ENCODE data around the gene IFNAR1. TPM values are rescaled to one million over a fixed set of nuclear protein-coding genes. Genes with fewer than 3 reads are reported as not detected.

Gene IFNAR1
- total RNA-seq, 1 donor from 2014 or later = 18.9 TPM

DNA sequence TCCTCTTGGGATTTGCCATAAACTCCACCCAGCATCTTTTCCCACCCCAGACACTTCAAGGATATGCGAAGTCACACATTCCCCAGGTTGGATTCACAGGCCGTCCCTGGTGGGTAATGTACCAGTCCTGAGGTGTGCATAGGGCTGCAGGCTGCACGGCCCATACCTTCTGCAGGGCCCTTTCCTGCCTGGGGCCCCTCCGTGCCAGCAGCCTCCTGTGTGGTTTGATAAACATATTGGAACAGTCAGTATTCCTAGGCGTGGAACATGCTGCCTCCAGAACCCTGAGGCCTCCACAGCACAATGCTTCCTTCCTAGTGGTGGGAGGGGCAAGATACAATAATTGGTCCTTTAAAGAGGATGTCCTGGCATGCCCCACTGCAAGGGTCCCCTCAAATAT lies 32.0 kb upstream of the IFNAR1 start:
- no peaks in the 10 kb centered on the region for H3K27me3 Mint-ChIP-seq (ENCODE audit: low read depth)
- H3K27ac Mint-ChIP-seq (ENCODE audit: unreplicated experiment) = no peak overlapping the region
- H3K4me1 Mint-ChIP-seq = peaks cover 7% of the 10 kb centered on the region
- TF ChIP-seq, protein P1, sequence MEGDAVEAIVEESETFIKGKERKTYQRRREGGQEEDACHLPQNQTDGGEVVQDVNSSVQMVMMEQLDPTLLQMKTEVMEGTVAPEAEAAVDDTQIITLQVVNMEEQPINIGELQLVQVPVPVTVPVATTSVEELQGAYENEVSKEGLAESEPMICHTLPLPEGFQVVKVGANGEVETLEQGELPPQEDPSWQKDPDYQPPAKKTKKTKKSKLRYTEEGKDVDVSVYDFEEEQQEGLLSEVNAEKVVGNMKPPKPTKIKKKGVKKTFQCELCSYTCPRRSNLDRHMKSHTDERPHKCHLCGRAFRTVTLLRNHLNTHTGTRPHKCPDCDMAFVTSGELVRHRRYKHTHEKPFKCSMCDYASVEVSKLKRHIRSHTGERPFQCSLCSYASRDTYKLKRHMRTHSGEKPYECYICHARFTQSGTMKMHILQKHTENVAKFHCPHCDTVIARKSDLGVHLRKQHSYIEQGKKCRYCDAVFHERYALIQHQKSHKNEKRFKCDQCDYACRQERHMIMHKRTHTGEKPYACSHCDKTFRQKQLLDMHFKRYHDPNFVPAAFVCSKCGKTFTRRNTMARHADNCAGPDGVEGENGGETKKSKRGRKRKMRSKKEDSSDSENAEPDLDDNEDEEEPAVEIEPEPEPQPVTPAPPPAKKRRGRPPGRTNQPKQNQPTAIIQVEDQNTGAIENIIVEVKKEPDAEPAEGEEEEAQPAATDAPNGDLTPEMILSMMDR (conservative IDR thresholded peaks at IDR 0.05) = no peak
- DNase-seq (ENCODE audit: low read depth, low spot score) = no peak
- no peak overlapping the region for H3K4me3 Mint-ChIP-seq
- peaks cover 6% of the 10 kb centered on the region for H3K36me3 Mint-ChIP-seq (ENCODE audit: low read depth)
- H3K9me3 Mint-ChIP-seq = no peaks in the 10 kb centered on the region

DNA sequence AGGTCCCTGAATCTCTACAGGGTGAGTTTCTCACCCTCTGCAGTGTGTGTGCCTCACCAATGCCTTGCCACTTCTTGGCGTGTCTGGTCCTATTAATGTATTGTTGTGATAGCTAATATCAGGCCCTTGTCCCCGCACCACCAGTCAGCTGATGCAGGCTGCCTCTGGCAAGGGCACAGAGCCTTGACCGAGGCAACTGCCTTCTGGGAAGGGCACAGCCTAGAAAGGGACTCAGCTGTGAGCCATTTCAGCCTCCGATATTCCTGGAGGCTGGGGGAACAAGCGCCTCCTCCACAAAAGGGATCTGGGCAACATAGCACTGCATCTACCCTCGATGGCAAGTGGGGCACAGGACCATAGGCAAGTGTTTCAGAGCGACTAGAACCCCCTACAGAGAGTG lies 31.6 kb upstream of the IFNAR1 start:
- DNase-seq (ENCODE audit: low read depth, low spot score) = no peak
- Mint-ChIP-seq H3K27me3 (ENCODE audit: low read depth) (no peaks in the 10 kb centered on the region), H3K4me1 (peaks cover 7% of the 10 kb centered on the region), H3K27ac (ENCODE audit: unreplicated experiment) (no peak overlapping the region), H3K36me3 (ENCODE audit: low read depth) (peaks cover 6% of the 10 kb centered on the region), H3K4me3 (no peak overlapping the region), H3K9me3 (no peaks in the 10 kb centered on the region)
- TF ChIP-seq, protein P1 (conservative IDR thresholded peaks at IDR 0.05) = no peak

DNA sequence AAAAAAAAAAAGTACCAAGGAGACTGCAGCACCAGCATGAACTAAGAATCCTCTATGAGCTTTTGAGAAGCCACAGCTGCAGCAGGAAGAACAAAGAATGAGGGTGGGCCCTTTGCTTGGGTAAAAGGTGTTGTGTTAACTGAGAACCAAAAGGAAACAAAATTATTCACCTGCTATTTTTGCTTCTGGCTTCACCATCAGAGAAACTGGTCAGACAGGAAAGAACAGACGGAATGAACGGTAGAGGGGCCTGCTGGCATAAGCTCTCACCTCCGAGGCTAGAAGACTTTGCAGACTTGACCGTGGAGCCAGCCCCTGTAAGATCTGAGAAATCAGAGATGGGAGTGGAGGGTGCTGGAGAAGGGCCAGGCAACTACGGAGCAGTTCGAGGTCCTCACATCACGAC lies 31.0 kb upstream of the IFNAR1 start:
- Mint-ChIP-seq H3K27ac (ENCODE audit: unreplicated experiment) (no peak overlapping the region), H3K27me3 (ENCODE audit: low read depth) (no peaks in the 10 kb centered on the region), H3K4me1 (peaks cover 2% of the 10 kb centered on the region), H3K9me3 (no peaks in the 10 kb centered on the region), H3K4me3 (no peak overlapping the region), H3K36me3 (ENCODE audit: low read depth) (peaks cover 6% of the 10 kb centered on the region)
- no peak for DNase-seq (ENCODE audit: low read depth, low spot score)
- TF ChIP-seq, protein P1 (conservative IDR thresholded peaks at IDR 0.05) = no peak

GRCh38 chr21:33296156-33296555 lies 28.6 kb upstream of the IFNAR1 start:
- no peak overlapping the region for H3K4me3 Mint-ChIP-seq
- TF ChIP-seq, protein P1 (conservative IDR thresholded peaks at IDR 0.05) = no peak
- peaks cover 6% of the 10 kb centered on the region for H3K4me1 Mint-ChIP-seq
- no peaks in the 10 kb centered on the region for H3K27me3 Mint-ChIP-seq (ENCODE audit: low read depth)
- H3K9me3 Mint-ChIP-seq = no peaks in the 10 kb centered on the region
- H3K27ac Mint-ChIP-seq (ENCODE audit: unreplicated experiment) = no peak overlapping the region
- DNase-seq (ENCODE audit: low read depth, low spot score) = no peak
- H3K36me3 Mint-ChIP-seq (ENCODE audit: low read depth) = peaks cover 6% of the 10 kb centered on the region

GRCh38 chr21:33299181-33299752 lies 25.5 kb upstream of the IFNAR1 start:
- H3K9me3 Mint-ChIP-seq = no peaks in the 10 kb centered on the region
- TF ChIP-seq, protein P1 (conservative IDR thresholded peaks at IDR 0.05) = peak; percentile 39
- H3K36me3 Mint-ChIP-seq (ENCODE audit: low read depth) = peaks cover 6% of the 10 kb centered on the region
- H3K27ac Mint-ChIP-seq (ENCODE audit: unreplicated experiment) = no peak overlapping the region
- no peak overlapping the region for H3K4me3 Mint-ChIP-seq
- H3K4me1 Mint-ChIP-seq = peaks cover 6% of the 10 kb centered on the region
- no peak for DNase-seq (ENCODE audit: low read depth, low spot score)
- no peaks in the 10 kb centered on the region for H3K27me3 Mint-ChIP-seq (ENCODE audit: low read depth)
